GM12873 (cell line): ENCODE results near the gene PDE6G.

ENCODE experiments used
- CTCF ChIP-seq: IDR thresholded peaks from 2 replicates; pipeline ENCODE4 v1.5.1; 2012; ENCODE audit warnings: low read depth, mild to moderate bottlenecking, moderate library complexity, low read length, control low read depth; ENCODE audit not compliant: insufficient read depth; ENCODE audit errors: missing control alignments

The PDE6G gene

GRCh38 chr17:81644976-81645952 is 11.1 kb downstream of the PDE6G start:
- no peak for TF ChIP-seq CTCF

GRCh38 chr17:81644496-81644895 is 11.8 kb downstream of the PDE6G start:
- no peak for TF ChIP-seq CTCF

GRCh38 chr17:81641825-81642489 is 14.4 kb downstream of the PDE6G start:
- TF ChIP-seq CTCF = no peak

GRCh38 chr17:81640011-81640410 is 16.3 kb downstream of the PDE6G start:
- TF ChIP-seq CTCF = no peak

- TF ChIP-seq CTCF = no peak
Measured at GRCh38 chr17:81638683-81639082, 17.7 kb downstream of the PDE6G start.

GRCh38 chr17:81636505-81637288 is 19.6 kb downstream of the PDE6G start, which contains the start of the genes NPLOC4 and TSPAN10:
Gene NPLOC4, minus strand, starts transcription at chr17:81637112. Its CDS starts 182 bp downstream, at chr17:81636930.
Gene TSPAN10, plus strand, starts transcription at chr17:81637196. Its CDS starts 5,217 bp downstream, at chr17:81642413.
- TF ChIP-seq CTCF = no peak
